ENCODE measurements around the gene GRIN2C.

The GRIN2C gene

GRCh38 chr17:74864297-74864865, 4.7 kb upstream of the GRIN2C start:
- DNase-seq (ENCODE audit: low spot score), result no peak

DNA sequence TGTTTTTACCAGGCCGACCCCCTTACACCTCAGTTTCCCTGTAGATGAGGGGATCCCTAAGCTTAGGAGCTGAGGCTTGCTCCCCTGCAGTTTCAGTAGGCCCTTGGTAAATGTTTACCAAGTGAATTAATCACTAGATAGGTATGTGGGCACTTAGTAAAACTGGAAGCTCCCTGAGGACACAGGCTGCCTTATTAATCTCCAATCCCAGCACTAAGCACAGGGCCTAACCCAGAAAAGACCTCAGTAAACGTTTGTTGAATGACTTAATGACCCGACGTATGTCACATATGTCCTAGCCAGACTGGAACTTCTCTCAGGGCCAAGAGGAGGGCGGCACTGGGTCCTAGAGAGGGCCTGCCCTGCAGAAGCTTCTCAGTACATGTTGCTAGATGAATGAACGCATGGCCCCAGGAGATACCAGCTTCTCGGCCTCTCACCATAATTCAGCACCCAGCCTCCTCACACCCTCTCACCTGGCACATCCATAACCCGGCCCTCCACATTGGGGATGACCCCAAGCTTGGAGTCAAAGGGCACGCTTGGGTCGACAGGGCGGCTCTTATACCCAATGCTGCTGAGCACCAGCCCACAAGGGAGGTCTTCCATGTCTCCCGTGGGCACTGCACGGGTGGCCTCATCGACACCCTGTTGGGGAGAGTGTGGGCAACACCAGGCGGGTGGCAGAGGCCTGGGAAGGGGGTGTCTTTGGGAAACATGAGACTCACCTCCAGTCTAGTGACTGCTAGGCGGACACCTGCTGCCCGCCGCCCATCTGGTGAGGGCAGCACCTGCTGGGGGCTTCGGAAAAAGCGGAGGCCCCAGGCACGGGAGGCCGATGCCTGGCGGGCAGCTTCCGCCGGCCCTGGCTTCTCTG, 4.0 kb upstream of the GRIN2C start:
- DNase-seq (ENCODE audit: low spot score), result no peak

GRCh38 chr17:74862919-74863318, 3.2 kb upstream of the GRIN2C start:
- no peak for DNase-seq (ENCODE audit: low spot score)

DNA sequence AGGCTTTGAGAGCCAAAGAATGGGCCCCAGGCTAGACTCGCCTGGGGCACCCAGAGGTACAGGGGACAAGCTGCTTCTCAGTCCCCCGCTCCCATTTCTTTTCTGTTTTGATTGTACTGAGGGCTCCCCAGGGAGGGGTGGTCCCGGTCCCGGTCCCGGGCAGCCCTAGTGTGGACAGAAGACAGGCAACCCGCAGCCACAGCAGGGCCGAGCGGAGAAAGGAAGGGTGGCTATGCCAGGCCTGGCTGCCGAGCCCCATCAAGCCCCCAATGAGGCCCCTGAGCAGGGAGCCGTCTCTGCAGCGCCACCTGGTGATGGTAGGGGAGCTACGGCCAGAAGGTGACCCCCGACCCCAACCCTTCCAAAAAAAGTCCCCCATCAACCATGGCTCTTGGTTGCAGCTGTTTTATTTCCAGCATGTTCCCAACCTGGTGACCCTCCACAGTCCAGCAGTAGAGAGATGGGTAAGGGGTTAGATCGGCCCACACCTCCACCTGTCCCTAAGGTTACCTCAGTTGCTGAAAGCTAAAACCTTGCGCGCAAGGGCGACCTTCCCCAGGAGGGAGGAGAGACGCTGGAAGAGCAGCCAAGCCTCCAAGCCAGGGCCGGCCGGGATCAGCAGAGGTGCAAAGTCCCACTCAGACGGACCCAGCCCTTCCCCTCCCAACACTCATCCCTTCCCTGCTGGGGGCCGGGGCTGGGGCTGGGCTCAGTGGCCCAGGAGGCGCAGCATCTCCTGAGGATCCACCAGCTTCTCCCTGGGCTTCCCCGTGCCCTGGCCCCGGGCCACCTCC, 2.6 kb upstream of the GRIN2C start:
- peak; percentile 67 for DNase-seq (ENCODE audit: low spot score)

DNA sequence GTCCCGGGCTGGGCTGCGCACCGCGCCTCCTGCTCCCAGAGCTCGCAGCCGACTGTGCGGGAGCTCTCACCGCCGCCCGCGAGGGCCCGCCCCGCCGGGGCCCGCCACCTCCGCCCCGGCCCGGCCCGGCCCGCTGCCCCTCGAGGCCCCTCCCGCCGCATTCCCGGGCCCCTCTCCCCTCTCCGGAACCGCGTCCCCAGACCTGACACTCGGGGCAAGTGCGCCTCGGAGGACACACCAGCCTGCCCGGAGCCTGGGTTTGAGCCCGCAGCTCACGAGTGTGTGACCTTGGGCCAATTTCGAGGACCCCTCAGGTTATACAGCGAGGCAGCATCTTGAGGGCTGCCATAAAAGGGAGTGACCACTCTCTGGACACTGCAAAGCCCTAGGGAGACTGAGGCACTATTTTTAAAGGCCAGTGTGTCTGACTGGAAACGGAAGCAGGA, 2.0 kb upstream of the GRIN2C start:
- no peak for DNase-seq (ENCODE audit: low spot score)

GRCh38 chr17:74860872-74861661, 1.4 kb upstream of the GRIN2C start:
- no peak for DNase-seq (ENCODE audit: low spot score)

DNA sequence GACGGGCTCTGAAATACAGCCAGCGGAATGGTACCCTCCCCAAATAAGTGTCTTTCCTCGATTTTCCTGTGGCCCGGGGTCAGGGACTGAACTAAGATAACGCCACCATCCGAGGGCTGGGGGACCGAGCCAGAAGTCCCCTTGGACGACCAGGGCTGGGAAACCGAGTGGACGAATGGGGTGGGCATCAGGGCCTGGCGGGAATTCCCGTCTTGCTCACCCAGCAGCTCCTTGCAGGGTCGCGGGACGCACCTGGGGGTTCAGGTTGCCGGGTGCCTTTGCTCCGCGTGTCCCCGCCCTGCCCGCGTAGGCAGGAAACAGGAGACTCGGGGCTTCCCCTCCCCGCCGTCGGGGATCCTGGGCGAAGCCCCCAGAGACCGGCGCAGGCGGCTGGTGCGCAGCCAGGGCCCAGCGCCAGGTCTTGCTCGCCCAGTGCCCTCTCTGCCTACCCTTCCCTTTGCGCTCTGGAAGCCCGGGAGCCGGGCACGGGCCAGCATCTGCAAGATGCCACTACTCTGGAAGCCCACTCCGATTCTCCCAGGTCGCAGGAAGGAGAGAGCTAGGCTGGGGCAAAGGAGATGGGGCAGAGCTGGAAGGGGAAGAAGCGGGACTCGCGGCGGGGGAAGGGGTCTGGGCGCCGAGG, 665 bp upstream of the GRIN2C start:
- DNase-seq (ENCODE audit: low spot score), result no peak

GRCh38 chr17:74858672-74859458, 820 bp downstream of the GRIN2C start:
- no peak for DNase-seq (ENCODE audit: low spot score)

GRCh38 chr17:74857191-74857590, 2.5 kb downstream of the GRIN2C start:
- no peak for DNase-seq (ENCODE audit: low spot score)

GRCh38 chr17:74856112-74856511, 3.6 kb downstream of the GRIN2C start:
- no peak for DNase-seq (ENCODE audit: low spot score)

- DNase-seq (ENCODE audit: low spot score), result no peak
These were observed 4.4 kb downstream of the GRIN2C start for GRCh38 chr17:74855323-74855722.

DNA sequence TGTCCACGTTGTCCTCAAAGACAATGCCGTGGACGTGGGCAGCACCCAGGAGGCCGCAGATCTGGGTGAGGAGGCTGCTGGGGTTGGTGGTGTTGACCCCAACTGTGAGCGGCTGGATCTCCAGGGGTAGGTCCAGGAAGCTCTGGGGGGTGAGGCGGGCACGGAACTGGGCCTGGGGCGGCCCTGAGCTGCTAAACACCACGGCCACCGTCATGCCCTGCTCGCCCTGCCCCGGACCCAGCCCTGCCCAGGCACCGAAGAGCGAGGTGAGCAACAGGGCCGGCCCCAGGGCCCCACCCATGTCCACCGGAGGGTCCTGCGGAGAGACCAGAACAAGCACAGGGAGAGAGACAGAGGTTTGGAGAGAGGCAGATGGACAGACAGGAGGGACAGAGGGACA, 4.9 kb downstream of the GRIN2C start:
- no peak for DNase-seq (ENCODE audit: low spot score)

GRCh38 chr17:74853669-74854068, 6.0 kb downstream of the GRIN2C start:
- no peak for DNase-seq (ENCODE audit: low spot score)

- no peak for DNase-seq (ENCODE audit: low spot score)
These were observed 6.7 kb downstream of the GRIN2C start for GRCh38 chr17:74853048-74853397.

GRCh38 chr17:74852237-74853047, 7.2 kb downstream of the GRIN2C start:
- peak; percentile 45 for DNase-seq (ENCODE audit: low spot score)

DNA sequence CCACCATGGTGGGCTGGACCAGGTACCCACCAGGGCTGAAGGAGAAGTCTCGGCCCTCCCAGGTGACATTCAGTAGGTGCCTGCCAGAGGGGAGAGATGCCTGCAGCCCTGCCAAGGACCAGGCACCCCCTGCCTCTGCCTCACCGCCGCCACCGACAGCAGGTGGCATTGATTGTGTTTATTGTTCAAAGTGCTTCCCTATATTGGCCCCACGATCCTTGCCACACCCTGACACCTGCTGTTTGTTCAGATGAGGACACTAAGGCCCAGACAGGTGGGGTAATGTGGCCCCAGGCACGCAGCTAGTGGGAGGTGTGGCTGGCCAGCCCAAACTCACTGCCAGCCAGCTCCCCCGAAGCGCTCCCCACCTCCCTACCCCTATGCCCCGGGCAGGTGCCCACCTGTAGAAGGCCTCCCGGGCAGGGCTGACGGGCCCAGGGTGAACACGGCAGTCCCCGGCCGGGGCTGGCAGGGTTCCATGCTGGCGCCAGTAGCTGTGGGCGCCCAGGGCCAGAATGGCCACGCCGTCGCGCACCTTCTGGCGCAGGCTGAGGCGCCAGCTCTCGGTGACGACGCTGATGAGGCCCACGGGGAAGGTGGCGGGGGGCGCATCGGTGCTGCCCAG, 8.0 kb downstream of the GRIN2C start:
- no peak for DNase-seq (ENCODE audit: low spot score)

DNA sequence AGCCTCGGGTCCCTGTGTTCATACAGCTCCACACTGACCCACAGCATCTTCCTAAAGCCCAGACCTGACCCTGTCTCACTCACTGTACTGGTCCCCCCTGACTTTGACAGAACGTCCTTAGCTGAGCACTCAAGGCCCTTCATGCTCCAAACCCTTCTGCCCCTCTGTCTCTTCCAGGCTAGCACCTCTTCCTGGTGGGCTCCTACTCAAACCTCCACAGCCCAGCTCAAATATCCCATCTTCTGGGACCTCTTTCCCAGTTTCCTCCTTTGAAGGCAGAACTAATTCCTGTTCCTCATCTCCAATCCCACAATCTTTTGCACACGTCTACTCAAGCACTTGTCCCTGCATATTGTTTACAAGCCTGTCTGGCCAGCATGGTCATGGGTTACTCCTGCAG, 8.8 kb downstream of the GRIN2C start:
- no peak for DNase-seq (ENCODE audit: low spot score)

DNA sequence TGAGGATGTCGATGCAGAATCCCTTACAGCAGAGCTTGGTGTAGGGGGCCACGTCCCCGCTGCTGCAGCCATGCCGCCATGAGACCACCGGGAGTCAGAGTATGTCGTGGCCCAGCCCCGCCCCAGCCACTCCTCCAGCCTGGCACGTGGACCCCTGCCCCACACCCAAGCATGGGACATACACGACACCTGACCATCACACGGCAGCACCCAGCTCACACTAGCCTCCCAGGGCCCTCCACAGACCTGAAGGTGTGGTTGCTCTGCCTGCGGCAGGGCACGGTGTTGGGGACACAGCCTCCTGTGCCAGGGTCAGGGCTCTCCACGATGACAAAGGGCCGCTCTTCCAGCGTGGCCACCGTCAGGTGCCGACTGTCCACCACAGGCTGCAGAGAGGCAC, 9.4 kb downstream of the GRIN2C start:
- DNase-seq (ENCODE audit: low spot score), result no peak

DNA sequence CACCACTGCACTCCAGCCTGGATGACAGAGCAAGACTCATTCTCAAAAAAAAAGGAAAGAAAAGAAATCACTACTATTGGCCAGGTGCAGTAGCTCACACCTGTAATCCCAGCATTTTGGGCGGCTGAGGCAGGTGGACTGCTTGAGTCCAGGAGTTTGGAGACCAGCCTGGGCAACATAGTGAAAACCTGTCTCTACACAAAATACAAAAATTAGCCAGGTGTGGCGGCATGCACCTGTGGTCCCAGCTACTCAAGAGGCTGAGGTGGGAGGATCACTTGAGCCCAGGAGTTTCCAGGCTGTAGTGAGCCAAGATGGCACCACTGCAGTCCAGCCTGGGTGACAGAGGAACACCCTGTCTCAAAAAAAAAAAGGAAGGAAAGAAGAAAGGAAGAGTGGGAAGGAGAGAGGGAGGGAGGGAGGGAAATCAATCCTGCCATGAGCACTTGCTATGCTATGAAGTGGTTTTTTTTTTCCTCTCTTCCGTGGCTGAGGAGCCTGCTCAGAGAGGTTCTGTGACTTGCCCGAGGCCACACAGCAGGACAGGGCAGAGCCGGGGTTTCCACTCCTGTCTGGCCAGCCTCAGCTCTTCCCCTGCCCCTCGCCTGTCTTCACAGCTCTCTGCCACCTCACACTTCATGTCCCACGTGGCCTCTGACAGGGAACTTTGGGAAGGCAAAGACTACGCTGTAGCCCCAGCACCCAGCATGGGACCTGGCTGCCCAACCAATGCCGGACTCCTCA, 10.9 kb downstream of the GRIN2C start:
- DNase-seq (ENCODE audit: low spot score), result no peak

Data from CD4-positive, alpha-beta T cell treated with Interleukin-15 for 4 hours (primary cell).